ENCODE data around the gene ACTL7A.
"Not testable (repeated sequence)": the region's sequence is repeated elsewhere in the genome, so short reads cannot be mapped to it uniquely, and the experiment has no call there.

ACTL7A gene

DNA sequence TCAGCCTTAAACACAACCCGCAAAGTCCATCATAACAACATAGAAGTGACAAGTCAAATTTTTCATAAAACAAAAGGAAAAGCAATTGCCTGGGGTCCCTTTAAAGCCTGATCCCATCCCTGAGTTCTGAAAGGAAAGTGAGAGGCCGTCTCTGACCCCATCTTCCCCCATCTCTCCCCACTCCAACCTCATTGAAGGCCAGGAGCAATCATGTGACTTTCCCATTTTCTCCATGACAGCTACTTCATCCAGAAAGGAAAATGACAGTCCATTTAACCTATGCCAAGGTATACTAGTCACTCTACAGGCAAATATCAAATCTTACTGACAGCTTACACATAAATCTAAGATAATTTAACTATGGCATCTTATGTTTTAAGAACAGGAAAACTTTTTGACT lies 15.5 kb downstream of the ACTL7A start:
- DNase-seq = no peak

DNA sequence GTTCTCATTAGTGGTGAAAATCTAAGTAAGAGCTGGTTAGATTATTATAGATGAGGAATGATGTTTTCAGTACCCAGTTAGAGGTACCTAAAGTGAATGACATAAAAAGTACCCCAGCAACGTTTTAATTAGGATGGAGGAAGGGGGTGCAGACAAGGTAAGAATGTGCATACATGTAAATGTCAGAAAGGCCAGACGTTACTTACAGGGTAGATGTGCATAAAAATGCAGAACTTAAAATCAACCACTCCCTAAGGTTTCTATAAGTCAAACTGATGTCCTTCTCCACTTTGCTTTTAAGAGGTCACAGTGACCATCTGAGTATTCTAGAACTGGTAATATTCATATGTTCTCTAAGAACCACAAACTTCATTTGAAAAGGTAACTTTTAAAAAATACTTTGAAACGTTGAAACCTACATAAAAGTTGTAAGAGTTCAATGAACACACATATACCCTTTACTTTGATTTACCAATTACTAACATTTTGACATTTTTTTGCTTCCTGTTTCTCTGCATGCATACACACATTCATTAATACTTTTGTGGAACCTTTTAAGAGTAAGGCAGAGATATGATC lies 18.8 kb downstream of the ACTL7A start:
- DNase-seq = no peak

DNA sequence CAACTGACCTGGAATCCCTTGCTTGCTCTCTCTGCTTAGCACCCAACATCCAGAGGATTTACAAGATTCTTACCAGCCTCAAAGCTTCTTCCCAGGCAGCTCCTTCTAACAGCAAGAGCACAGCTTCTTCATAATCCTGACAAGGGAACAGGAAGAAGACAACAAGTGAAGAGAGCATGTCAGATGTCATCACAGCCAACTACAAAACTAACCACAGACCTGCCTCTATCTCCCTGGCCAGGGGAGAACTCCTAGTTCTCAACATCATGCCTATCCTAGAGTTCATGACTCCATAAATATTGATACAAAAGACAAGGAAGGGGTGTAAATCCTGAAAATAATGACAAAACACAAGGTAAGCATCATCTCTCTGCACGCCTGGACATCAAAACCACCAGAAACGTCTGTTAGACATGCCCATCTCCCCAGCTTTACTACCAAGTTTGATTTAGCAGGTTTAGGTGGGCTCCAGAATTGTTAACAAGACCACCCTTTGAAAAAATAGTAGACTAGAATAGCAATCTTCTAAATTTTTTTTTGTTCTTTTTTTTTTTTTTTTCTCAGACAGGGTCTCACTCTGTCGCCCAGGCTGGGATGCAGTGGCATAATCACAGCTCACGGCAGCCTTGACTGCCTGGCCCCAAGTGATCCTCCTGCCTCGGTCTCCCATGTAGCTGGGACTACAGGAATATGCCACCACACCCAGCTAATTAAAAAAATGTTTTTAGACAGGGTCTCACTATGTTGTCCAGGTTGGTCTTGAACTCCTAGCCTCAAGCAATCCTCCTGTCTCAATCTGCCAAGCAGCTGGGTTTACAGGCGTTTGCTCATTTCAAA lies 20.2 kb downstream of the ACTL7A start:
- no peak for DNase-seq

DNA sequence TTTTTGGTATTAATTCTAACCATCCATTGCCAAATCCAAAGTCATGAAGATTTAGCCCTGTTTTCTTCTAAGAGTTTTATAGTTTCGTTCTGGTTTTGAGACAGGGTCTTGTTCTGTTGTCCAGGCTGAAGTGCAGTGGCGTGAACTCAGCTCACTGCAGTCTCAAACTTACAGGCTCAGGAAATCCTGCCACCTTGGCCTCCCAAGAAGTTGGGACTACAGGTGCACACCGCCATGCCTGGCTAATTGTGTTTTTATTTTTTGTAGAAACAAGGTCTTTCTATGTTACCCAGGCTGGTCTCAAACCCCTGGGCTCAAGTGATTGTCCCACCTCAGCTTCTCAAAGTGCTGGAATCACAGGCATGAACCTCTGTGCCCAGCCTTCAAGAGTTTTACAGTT lies 21.0 kb downstream of the ACTL7A start:
- DNase-seq = no peak

DNA sequence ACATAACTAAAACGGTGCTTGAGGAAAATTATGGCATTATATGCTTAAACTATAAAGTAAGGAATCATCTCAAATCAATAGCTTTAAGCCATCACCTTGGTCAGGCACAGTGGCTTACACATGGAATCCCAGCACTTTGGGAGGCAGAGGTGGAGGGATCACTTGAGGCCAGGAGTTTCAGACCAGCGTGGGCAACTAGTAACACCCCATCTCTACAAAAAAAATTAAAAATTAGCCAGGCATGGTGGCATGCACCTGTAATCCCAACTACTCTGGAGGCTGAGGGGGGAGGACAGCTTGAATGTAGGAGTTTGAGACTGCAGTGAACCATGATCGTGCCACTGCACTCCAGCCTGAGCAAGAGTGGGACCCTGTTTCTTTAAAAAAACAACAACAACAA lies 22.6 kb downstream of the ACTL7A start:
- no peak for DNase-seq

DNA sequence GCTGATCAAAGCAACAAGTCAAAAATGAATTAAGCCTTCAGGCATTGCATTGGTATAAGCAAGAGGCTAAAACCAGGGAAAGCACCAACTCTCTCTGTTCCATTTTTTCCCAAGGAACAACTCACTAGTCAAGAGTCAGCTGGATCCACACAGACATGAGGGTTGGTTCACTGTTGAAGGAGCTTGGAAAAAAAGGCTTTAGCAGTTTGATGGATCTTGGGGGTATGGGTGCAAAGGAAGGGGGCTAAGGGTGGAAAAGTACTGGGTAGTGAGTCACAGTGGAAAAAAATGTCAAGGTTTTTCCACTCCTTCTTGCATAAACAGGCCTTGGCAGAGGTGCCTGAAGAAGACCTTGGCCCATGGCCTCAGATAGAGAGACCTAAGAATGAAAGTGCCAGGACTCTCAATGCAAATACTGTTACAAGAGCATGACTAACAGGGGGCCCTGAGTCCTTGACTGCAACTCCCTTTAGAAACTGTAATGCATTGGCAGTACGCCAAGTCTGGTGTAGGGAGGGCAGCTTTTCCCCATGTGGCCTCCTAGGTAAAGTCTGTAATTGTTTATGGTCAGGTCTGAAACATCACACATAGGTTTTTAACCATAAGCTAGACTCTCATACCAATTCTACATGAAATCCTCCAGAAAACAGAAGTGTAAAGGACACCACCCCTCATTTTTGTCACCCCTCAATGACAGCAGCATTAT lies 23.7 kb downstream of the ACTL7A start:
- no peak for DNase-seq

DNA sequence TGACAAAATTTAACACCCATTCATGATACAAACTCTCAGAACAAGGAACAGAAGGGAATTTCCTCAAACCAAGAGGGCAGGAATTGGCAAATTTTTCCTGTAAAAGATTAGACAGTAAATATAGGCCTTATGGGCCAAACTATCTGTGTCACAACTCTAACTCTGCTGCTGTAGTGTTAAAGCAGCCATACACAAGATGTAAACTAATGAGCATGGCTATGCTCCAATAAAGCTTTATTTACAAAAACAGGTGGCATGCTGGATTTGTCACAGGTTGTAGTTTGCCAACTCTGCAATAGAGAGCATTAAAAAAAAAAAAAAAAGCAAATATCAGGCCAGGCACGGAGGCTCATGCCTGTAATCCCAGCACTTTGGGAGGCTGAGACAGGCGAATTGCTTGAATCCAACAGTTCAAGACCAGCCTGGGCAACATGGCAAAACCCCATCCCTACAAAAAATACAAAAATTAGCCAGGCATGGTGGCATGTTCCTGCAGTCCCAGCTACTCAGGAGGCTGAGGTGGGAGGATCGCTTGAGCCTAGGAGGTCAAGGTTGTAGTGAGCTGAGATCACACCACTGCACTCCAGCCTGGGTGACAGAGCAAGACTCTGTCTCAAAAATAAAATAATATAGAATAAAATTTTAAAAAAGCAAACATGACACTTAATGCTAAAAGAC lies 24.7 kb downstream of the ACTL7A start:
- DNase-seq = not testable (repeated sequence)

DNA sequence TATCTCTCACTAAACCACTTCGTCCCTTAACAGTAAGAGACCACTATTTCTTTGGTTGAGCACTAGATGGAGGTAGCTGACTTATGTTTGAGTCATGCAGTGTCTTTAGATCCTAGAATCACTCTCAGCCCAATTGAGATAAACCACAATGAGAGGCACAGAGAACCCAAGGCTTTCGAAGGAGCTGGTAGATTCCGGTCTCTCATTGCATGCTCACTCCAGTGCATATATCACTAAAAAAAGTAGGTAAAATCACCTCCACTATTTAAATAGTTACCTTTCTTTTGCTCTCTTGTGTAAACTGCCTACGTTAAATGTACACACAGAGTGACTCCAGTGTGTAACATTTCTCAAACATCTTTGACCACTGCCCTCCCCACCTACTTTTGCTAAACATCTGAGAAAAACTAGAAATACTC lies 27.6 kb downstream of the ACTL7A start:
- DNase-seq = no peak

DNA sequence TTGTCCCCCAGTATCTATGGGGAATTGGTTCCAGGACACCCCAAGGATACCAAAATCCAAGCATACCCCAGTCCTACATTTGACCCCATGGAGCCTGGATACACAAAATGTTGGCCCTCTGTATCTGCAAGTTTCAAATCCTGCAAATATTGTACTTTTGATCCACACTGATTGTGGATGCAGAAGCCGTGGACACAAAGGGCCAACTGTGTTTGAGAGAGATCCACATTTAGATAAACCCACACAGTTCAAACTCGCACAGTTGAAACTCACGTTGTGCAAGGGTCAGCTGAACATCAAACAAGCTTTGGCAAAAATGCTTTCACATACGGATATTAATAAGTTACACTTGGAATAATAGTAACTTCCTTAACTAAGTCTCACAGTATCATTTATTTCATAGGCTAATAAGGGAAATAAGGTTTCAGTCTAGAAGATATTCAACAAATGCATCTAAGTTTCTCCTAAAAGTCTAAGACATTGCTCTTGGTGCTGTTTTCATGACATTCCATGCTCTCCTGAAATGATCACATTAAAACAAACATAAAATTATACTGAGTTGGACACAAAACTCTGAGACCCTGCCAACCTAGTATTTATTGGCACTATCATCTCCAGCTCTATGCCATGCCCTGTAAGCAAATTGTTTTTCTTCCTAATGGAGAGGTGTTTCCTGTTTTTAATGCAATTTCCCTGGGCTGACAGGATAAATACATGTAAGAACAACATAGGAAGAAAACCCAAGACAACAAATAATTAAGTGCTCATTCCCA lies 32.3 kb downstream of the ACTL7A start:
- DNase-seq = no peak

DNA sequence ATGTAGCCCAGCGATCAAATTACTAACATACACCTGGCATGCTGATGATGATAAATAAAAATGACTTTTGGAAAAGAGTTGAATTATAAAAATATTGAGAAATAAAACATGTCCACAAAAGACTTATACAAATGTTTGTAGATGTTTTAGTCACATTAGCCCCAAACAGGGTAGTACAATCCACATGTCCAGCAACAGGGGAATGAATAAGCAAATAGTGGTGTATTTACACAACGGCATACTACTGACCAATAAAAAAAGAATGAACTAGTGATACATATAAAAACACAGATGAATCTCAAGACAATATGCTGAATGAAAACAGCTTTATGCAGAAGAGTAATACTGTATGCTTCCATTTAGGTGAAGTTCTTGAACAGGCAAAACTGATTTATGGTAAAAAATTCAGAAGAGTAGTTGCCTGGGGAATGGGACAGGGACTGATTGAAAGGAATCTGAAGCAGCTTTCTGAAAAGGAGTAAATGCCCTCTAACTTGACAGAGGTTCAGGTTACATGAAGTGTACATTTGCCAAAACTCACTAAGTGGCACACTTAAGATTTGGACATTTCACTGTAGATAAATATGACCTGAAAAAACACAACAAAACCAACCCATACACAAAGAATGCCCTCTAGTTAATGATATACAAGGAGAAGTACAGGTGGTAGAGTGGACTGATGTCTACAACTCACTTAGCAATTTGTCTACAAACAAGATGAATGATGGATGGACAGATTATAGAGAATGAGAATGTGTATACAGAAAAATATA lies 35.4 kb downstream of the ACTL7A start:
- no peak for DNase-seq

DNA sequence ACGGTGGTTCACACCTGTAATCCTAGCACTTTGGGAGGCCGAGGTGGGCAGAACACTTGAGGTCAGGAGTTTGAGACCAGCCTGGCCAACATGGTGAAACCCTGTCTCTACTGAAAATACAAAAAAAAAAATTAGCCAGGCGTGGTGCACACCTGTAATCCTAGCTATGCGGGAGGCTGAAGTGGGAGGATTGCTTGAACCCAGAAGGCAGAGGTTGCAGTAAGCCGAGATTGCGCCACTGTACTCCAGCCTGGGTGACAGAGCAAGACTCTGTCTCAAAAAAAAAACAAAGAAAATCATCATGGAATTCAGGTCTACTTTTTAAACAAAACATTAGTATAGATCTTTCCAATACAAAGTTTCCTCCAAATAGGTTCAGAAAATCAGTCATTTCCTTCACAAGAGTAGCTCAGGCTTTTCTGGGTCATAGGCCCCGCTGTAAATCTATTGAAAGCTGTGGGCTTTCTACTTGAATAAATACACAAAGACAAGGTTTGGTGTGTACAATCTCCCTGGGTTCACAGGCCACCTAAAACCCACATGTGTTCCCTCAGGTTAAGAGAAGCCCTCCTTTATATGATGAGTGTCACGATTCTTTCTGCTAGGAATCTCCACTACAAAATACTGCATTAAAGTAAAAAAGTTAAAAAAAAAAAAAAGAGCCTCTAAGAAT lies 37.1 kb downstream of the ACTL7A start:
- not testable (repeated sequence) for DNase-seq

DNA sequence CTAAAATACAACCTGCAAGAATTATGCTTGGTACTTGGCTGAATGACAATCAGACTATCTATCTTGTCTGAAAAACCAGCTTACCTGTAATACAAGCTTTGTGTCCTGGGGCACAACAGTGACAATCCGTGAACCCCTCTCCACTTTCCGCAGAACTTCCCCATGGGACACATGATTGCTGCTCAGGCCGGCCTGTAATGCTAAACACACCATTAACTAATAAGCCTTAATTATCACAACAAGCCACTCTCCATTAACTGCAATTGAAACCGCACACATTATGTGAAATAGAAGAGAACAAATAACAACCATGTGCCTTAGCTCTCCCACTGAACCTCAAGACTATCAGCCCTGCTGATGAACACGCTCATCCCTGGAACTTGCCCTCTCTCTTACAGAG lies 38.1 kb downstream of the ACTL7A start:
- no peak for DNase-seq

DNA sequence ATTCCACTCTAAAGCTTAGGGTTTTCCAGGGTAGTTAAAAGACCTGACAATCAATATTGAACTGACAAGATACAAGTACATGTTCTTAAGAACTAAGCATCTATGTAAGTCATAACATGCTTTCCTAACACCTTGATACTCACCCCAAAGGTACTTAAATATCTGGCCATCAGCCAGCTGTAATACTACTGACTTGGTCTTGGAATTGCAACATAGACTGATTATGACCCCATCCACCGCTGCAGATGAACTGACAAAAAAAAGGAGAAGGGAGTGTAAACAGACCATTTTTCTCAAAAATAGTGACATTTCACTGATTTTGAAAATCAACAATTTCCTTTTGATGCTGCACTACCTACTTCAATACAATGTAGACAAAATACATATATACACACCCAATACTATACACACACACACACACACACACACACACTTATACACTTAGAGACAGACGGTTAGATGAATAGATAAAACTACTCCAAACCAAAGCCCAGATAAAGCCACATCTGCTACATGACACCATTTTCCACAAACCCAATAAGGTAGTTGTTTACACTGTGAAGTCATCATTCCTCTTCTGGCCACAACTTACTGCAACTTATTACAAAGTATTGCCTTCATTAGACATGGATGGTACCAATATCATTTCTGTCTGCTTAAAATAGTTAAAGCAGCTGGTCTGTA lies 41.5 kb downstream of the ACTL7A start:
- DNase-seq = no peak

DNA sequence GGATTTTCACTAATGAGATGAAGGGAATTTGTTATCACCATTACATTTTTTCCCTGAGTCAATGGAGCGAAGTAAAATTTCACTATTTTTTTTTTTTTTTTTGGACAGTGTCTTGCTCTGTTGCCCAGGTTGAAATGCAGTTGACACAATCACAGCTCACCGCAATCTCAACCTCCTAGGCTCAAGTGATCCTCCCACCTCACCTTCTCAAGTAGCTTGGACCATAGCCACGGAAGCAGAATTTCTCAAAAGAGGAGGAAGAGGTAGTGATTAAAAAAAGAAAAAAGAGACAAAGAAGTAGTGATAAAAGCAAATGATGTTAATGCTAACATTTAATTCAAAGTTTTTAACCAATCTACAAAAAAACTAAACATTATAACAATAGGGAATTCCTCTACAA lies 42.1 kb downstream of the ACTL7A start:
- no peak for DNase-seq

DNA sequence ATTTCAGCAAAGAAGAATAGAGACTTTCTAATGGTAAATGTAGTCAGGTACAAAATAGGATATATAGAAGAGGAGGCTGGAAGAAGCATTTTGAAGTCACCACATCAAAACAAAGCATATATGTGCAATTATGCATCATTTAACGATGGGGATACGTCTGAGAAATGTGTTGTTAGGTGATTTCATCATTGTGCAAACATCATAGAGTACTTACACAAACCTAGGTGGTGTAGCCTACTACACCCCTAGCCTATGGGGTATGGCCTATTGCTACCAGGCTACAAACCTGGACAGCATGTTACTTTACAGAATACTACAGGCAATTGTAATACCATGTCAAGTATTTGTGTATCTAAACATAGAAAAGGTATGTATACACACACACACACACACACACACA lies 43.4 kb downstream of the ACTL7A start:
- DNase-seq = no peak

DNA sequence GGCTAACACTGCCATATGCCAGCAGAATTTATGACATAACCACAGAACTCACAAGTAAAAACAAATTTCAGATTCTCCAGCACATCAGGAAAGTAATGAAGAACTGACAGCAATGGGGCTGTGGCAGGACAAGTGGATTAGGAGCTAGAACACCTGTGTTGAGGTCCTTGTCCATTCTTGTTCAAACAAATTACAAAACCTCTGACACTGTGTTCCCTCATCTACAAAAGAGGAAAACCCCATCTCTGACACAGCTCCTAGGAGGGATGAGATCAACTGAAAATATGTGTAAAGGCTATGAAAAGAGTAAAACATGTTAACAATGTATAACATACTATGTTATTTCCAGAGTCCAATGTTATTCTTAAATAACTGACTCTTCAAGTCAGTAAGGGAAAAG lies 48.3 kb downstream of the ACTL7A start:
- no peak for DNase-seq

DNA sequence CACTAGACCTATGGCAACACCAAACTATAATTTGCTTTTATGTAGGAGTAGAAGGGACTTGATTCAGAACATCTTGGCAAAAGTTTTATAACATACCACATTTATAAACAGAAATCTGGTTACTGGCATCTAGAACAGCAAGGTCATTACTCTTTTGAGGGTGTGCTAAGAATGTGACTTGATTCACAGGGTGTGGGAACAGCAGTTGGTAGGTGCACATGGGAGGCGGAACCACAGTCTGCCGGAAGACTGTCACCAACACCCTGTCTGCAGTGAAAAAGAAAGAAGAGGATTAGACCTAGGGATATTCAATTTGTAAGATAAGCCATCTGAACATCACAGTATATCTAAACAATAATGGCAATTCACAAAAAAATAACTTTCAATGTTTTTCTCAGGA lies 48.8 kb downstream of the ACTL7A start:
- DNase-seq = no peak

DNA sequence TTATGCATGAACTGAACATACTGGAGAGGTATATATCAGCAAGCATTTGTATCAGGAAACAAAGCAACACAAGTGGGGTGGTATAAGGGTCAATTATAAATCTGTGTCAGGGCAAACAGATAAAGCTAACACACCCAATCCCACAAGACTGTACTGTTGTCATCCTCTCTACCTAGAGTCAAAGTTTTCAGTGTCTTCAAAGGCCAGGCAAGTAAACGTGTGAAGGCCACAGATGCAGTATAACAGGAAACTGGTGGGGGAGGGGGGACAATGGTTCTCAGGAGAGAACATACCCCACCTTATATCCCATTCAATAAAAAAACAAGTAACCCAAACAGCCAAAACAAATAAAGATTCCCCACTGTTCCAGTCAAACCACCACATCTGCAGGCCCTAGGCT lies 49.8 kb downstream of the ACTL7A start:
- no peak for DNase-seq

Data from hypothalamus (tissue), 51 donors.